Thyroid gland (tissue), 4 donors: ENCODE measurements around the gene BCL2. TPM values are rescaled to one million over a fixed set of nuclear protein-coding genes. Genes with fewer than 3 reads are reported as not detected.

Experiments
- DNase-seq, 2 donors: peaks; one replicate each; pipeline ENCODE4 v3.0.0-alpha.2; 2019
- H3K27ac ChIP-seq, 3 donors: fragments of 200-600 bp; sonication (generic); 1 replicate in 2 of 3; 2 replicates in 1 of 3; pipeline ENCODE4 v1.5.1; 2016 to 2019; ENCODE audit warnings: mild to moderate bottlenecking in 1 of 3, moderate library complexity in 1 of 3
- H3K27me3 ChIP-seq: fragments of 200-600 bp; sonication (generic); one replicate; pipeline ENCODE4 v1.5.1; 2019
- H3K36me3 ChIP-seq, 2 donors: fragments of 200-600 bp; sonication (generic); one replicate each; pipeline ENCODE4 v1.5.1; 2016 to 2019
- H3K4me1 ChIP-seq, 2 donors: fragments of 200-600 bp; sonication (generic); one replicate each; pipeline ENCODE4 v1.5.1; 2017 to 2019
- H3K4me3 ChIP-seq, 3 donors: fragments of 200-600 bp; sonication (generic); replicated peaks in 1 of 3; 1 replicate in 2 of 3; 2 replicates in 1 of 3; pipeline ENCODE4 v1.5.1; 2016; ENCODE audit warnings: mild to moderate bottlenecking in 1 of 3
- H3K9me3 ChIP-seq: fragments of 200-600 bp; sonication (generic); one replicate; pipeline ENCODE4 v1.5.1; 2017
- POLR2A ChIP-seq, 2 donors: fragments of 450-650 bp; IDR thresholded peaks; one replicate each; pipeline ENCODE4 v1.6.1; 2017; ENCODE audit warnings: antibody characterized with exemption in 2 of 2, mild to moderate bottlenecking in 2 of 2, moderate library complexity in 1 of 2
- WGBS, 2 donors: methylation state at CpG; one replicate each; pipeline ENCODE4 v1.1.5; 2017; 5-methylcytosine and 5-hydroxymethylcytosine counted together
- intact Hi-C: fragments of 100-400 bp; cut with DNase I; formaldehyde crosslinking; loops from one replicate; pipeline ENCODE4 v1.15.1; 2023
- total RNA-seq, 4 donors: library from RNA; depleted of rRNA; stranded (reverse); fragments of >200 nt; gene quantifications; one replicate each; pipeline ENCODE4 v1.2.3, GENCODE V29; 2016
- TF ChIP-seq, protein P1 (sequence below), 6 experiments: fragments of 200-600 bp in 3 of 6; fragments of 450-650 bp in 3 of 6; sonication (generic) in 3 of 6; IDR thresholded peaks; one replicate each; pipeline ENCODE4 v1.5.1; 2016 to 2019; ENCODE audit warnings: antibody characterized with exemption in 6 of 6, mild to moderate bottlenecking in 2 of 6, inconsistent platforms in 1 of 6, moderate library complexity in 1 of 6

BCL2 gene
- total RNA-seq, 4 donors from 2014 or later = 108 to 163 (median 115) TPM

- WGBS, 2 donors = 86% methylated on average over 16 of the region's 16 CpGs
- H3K9me3 ChIP-seq = no peaks in the 10 kb centered on the region
- TF ChIP-seq POLR2A (IDR thresholded peaks at IDR 0.05) = no peak
- TF ChIP-seq, protein P1, sequence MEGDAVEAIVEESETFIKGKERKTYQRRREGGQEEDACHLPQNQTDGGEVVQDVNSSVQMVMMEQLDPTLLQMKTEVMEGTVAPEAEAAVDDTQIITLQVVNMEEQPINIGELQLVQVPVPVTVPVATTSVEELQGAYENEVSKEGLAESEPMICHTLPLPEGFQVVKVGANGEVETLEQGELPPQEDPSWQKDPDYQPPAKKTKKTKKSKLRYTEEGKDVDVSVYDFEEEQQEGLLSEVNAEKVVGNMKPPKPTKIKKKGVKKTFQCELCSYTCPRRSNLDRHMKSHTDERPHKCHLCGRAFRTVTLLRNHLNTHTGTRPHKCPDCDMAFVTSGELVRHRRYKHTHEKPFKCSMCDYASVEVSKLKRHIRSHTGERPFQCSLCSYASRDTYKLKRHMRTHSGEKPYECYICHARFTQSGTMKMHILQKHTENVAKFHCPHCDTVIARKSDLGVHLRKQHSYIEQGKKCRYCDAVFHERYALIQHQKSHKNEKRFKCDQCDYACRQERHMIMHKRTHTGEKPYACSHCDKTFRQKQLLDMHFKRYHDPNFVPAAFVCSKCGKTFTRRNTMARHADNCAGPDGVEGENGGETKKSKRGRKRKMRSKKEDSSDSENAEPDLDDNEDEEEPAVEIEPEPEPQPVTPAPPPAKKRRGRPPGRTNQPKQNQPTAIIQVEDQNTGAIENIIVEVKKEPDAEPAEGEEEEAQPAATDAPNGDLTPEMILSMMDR (IDR thresholded peaks at IDR 0.05) = no peak
- H3K27me3 ChIP-seq = no peaks in the 10 kb centered on the region
- intact Hi-C loops = no loop called here
- H3K27ac ChIP-seq = no peak overlapping the region
- DNase-seq = no peak
- H3K4me3 ChIP-seq = no peak overlapping the region
- no peaks in the 10 kb centered on the region for H3K4me1 ChIP-seq
- no peaks in the 10 kb centered on the region for H3K36me3 ChIP-seq
Measured at GRCh38 chr18:63098018-63098981, 221.3 kb downstream of the BCL2 start.

GRCh38 chr18:63097178-63097577, 222.4 kb downstream of the BCL2 start:
- H3K9me3 ChIP-seq = no peaks in the 10 kb centered on the region
- TF ChIP-seq, protein P1 (IDR thresholded peaks at IDR 0.05) = no peak
- no peak for TF ChIP-seq POLR2A (IDR thresholded peaks at IDR 0.05)
- H3K4me3 ChIP-seq = no peak overlapping the region
- H3K27ac ChIP-seq = no peak overlapping the region
- no peaks in the 10 kb centered on the region for H3K4me1 ChIP-seq
- no peak for DNase-seq
- no peaks in the 10 kb centered on the region for H3K36me3 ChIP-seq
- WGBS, 2 donors = 61 to 73% methylated on average over 10 of the region's 10 CpGs
- intact Hi-C loops = no loop called here
- no peaks in the 10 kb centered on the region for H3K27me3 ChIP-seq

GRCh38 chr18:63096327-63096874, 223.2 kb downstream of the BCL2 start:
- Histone ChIP-seq H3K36me3 (no peaks in the 10 kb centered on the region), H3K4me3 (no peak overlapping the region), H3K9me3 (no peaks in the 10 kb centered on the region), H3K4me1 (no peaks in the 10 kb centered on the region), H3K27ac (no peak overlapping the region), H3K27me3 (no peaks in the 10 kb centered on the region)
- WGBS, 2 donors = 83 to 84% methylated on average over 2 of the region's 2 CpGs
- no peak for DNase-seq
- intact Hi-C loops = no loop called here
- TF ChIP-seq POLR2A (IDR thresholded peaks at IDR 0.05) = no peak
- TF ChIP-seq, protein P1 (IDR thresholded peaks at IDR 0.05) = no peak

DNA sequence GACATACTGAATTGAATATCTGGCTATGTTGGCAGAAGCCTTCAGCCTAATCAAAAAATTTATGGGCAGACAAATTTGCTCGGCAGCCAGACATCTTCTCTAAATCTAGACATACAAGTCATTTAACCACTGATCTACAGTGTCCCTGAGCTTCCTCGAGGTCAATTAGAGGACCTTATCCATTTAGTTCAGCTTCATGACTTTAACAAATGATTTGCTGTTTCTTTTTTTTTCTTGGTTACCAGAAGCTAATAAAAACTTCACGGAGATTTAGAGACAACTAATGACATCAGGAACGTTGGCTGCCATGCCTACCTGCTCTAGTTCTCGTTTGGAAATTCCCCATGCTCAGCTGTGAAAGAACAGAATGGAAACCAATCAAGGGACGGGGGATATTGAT, 223.8 kb downstream of the BCL2 start:
- TF ChIP-seq, protein P1 (IDR thresholded peaks at IDR 0.05) = no peak
- no peak for TF ChIP-seq POLR2A (IDR thresholded peaks at IDR 0.05)
- Histone ChIP-seq H3K27ac (no peak overlapping the region), H3K4me1 (no peaks in the 10 kb centered on the region), H3K27me3 (no peaks in the 10 kb centered on the region), H3K36me3 (no peaks in the 10 kb centered on the region), H3K4me3 (no peak overlapping the region), H3K9me3 (no peaks in the 10 kb centered on the region)
- 72 to 82% methylated on average over 6 of the region's 6 CpGs for WGBS, 2 donors
- intact Hi-C loops = no loop called here
- DNase-seq = no peak
